Measurements from ENCODE around the gene PRDM9. TPM values are rescaled to one million over a fixed set of nuclear protein-coding genes. Genes with fewer than 3 reads are reported as not detected.
A peak's percentile ranks its signal among the peaks of the same experiment; 100 is the strongest.

The PRDM9 gene
- total RNA-seq, 1 experiment from 2014 or later = not detected

GRCh38 chr5:23527216-23527920 lies 20.0 kb downstream of the PRDM9 start:
- DNase-seq (ENCODE audit: low read depth) = peak; percentile 10

- DNase-seq (ENCODE audit: low read depth) = no peak
These were observed 21.3 kb downstream of the PRDM9 start for GRCh38 chr5:23528677-23529076.

GRCh38 chr5:23530571-23530970 lies 23.2 kb downstream of the PRDM9 start:
- no peak for DNase-seq (ENCODE audit: low read depth)

GRCh38 chr5:23571059-23571458 lies 63.6 kb downstream of the PRDM9 start:
- DNase-seq (ENCODE audit: low read depth) = no peak

All from M059J (cell line).